Measurements from ENCODE around the gene FSTL4.

The FSTL4 gene

DNA sequence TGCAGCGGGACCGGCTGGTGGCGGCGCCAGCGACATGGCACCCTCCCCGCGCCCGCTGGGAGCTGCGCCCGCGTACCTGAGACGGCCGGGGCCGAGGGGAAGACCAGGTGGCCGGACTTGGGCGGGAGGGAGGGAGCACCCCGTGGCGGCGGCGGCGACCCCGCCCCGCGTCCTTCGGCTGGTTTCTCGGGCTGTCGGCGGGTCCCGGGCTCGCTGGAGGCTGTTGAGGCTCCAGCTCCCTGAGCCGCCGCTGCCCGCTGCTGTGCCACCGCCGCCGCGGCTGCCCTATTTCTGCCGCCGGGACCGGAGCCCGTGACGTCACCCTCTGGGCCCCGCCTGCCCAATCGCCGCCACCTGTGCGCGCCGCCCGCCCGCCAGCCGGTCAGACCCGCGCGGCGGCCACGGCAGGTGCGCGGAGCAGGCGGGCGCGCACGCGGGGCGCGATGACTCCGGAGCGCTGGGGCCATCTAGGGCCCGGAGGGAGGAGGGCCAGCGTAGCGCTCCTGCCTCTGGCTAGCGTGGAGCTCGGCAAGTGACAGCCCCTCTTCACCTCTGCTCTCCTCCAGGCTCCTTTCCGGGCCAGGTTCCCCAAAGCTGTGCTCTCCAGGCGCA, at the start of gene FSTL4:
FSTL4 (minus strand) TSS at position 293 of the 612 bp plus-strand sequence.
- peak; percentile 57 for DNase-seq

DNA sequence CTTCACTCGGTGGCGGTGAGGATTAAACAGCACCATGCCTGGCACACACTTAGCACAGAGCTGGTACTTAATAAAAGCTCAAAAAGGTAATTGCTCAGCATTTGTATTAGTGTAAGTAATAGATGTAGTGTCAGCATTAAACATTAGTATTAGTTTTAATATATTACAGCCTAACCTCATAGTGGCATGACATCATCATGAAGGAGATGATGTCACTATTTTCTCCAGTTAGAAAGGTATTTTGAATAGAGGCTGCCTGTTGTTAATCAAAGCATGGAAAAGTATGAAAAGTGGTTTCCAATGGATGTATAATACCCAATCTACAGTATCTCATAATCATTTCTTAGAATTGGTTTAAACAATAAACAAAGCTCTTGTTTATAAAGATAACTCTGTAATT, 49.0 kb upstream of the FSTL4 start:
- DNase-seq = no peak

DNA sequence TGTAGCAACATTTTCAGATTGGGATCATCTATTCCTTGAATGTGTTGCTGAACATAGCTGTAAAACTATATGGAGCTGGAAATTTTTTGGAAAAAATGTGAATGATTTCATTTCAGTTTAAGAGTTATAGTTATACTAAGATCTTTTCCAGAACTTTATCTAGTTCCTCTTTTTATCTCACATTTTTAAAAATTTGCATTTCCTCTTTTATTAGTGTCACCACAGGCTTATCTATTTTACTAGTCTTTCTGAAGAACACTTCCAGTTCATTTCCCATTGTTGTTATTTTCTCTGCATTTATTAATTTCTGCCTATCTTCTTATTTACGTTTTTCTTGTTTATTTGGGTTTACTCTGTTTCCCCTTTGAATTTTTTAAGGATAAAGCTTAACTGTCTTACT, 46.0 kb upstream of the FSTL4 start:
- no peak for DNase-seq

DNA sequence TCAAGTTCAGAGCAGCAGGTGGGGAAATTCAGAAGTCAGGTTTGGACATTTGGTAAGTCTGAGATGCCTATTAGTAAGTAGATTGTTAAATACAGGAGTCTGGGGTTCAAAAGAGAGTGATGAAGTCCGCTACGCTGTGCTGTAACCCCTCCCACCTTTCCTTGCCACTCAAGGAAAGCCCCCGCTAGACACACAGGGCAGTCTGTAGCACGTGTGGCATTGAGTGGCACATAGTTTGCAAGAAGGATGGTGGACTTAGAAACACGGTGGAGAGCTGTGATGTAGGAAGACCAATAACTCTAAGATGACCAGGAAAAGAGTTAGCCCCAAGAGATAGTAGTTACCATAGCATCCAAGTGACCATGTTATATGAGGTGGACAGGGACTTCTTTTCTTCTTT, 44.7 kb upstream of the FSTL4 start:
- no peak for DNase-seq

DNA sequence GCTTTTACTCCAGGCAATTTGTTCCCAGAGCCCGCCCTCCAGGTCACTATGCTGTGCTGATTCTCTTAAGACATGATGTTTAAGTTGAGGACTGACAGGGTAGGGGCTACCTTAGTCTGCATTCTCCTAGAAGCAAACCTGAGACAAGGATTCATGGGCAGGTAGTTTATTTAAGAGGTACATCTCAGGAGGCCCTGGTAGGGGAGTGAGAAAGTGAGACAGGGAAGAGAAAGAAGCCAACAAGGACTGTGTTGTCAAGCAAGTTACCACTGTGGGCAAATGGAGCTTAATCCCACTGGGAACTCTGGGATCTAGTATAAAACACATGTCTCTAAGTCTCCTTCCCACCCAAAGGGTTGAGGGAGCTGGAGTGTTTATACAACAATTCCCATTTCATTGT, 43.6 kb upstream of the FSTL4 start:
- DNase-seq = no peak

DNA sequence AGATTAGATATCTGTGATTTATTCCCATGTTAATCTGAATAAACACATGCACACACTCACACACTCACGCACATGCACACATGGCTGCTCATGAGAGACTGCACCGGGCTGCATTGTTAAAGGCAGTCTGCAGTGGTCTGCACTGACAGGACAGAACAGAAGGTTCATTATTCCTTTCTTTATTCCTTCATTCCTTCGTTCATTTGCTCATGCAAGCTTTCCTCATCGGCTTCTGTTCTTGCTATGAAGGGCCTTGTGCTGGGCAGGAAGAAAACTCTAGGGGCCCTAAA, 41.4 kb upstream of the FSTL4 start:
- DNase-seq = no peak

DNA sequence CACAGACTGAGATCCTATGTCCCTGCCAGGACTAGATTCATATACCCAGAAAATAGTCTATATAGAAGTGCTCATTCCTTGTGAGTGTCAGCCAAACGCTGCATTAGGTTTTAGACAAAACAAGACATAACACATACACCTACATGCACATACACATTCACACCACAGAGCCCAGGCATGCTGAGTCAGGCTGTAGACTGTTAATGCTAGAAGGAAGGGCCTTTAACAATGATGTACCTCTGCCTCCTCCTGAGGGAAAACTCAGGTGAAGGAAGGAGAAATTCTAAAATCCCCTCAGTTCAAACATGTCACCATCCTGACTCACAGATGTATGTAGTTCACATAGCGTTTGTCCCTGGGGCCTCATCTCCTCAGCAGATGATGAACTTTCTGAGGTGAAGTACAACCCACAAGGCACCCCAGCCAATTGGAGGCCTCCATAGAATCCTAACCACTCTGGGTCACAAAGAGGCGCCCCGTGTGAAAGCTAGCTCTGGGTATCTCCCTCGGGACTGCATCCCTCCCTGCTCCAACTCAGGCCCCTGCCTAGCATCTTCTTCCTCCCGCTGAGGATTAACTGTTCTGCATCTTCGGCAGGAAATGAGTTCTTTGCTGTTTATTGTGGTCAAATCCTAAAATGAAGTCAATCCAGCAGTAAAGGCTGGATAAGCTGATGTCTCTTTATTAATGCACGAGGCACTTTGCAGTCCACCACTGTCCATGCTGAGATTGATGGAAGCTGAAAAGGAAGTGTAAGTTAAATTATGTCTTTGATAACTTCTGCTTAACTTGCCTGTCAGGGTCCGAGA, 40.8 kb upstream of the FSTL4 start:
- no peak for DNase-seq

DNA sequence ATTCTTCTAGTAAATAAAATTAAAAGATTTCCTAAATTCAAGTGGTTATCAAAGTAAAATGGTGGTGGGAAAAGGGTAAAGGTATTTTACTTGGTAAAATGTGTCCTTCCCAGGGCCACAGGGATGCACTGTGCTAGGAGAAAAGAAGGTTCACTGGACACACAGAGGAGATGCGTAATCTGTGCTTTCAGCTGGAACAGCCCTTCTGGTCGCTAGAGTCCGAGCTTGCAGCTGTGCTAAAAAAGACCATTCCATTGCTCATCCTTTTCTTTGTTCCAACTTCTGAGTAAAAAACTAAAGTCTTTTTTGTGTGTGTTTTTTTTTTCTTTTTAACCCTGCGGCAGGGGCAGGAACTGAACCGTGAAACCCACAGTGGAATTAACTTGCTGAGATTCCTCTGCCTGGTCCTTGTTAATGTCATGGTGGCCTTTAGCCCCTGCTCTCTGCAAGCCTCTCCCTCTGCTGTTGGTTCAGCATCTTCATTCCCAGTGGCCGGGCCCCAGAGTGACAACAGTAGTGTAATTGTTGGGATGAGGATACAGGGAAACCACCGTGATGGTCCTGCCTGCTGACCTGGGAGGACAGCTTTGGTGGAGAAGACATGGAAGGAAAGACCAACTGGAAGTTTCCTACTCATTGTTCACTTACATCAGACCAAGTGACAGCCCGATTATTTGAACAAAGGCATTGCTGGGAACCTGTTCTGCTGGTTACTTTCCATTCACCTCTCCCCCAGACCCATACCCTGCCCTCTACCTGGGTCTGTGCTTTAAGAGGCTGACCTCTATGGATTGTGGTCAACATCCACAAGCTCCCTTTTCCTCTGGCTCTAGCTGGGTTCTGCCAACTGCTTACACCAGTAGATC, 31.9 kb upstream of the FSTL4 start:
- DNase-seq = no peak

DNA sequence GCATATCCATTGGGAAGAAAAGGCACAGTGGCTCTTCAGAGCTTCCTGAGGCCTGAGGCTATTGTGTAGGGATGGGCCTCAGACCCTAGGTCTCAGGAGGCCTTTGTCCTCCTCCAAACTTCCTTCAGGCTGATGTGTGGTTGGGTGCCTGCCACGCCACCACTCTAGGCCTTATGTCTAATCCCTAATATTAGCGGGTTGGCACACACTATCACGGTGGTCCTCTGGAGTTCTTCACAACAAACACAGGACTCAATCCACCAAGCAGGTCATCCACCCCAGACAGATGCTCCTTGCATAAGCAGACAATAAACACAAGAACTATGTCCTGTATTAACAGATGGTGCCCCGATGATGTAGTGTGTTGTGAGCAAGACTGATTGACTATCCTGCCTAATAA, 31.0 kb upstream of the FSTL4 start:
- no peak for DNase-seq

DNA sequence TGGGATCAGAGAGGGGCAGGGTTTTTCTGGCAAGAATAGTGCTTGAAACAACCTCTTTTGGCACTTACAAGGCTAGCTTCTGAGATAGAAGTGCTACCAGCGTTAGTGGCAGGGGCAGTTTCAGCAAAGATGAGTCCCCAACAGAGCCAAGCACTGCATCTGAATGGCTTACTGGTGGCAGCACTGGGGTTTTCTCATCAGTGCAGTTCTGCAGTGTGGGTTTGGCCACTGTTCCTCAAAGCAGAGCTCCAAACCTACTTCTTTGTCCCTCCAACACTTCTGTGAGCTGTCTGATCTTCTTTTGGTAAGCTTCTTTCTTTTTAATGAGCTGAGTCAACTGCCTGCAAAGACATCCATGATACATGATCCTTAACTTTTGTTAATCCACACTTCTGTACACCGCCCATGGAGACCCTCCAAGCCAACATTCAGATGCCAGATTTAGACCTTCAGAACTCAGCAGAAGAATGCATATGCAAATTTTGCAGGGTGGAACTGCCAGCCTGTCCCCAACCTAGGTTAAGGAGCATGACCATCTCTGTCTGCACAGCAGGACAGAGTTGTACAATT, 29.9 kb upstream of the FSTL4 start:
- DNase-seq = no peak

DNA sequence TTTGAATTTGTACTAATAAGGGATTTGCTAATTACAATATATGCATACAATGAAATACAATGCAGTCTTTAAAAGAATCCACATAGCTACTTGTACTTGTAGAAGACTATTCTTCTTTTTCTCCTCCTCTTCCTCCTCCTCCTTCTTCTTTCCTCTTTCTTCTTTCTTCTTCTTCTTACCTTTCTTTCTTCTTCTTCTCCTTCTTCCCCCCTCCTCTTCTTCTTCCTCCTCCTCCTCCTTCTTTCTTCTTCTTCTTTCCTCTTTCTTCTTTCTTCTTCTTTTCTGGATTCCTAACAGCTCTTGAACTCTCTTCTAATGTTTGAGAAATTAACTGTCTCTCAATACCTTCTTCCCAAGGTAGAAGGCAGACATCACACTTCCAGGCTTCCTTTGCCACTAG, 29.3 kb upstream of the FSTL4 start:
- DNase-seq = no peak

DNA sequence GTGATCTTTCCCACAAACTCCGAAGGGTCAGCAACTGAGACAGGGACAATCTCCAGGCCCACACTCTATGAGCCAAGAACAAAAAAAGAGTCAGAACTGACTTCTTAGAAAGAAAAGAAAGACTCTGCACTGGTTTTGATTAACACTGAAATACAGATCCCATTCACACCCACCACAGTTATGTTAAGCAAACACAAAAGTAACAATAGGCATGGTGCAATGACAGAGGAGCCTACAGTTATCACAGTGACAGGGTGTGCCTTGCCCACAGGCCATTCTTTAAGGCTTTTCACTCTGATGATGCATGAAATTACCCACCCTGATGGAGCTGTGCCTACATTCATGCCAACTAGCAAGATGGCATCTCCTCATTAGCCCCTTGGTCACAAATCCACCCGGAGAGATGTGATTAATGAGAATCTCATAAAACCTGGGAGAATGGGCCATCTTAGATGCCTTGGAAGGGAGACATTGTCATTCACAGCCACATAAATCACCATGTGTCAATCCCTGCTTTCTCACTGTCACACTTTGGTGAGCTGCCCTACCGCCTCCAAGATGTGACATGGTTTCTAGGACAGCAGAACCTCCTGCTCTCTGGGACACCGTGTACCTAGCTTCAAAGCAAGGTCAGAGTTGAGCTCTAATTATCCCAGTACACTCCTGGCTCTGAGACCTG, 27.6 kb upstream of the FSTL4 start:
- DNase-seq = no peak

DNA sequence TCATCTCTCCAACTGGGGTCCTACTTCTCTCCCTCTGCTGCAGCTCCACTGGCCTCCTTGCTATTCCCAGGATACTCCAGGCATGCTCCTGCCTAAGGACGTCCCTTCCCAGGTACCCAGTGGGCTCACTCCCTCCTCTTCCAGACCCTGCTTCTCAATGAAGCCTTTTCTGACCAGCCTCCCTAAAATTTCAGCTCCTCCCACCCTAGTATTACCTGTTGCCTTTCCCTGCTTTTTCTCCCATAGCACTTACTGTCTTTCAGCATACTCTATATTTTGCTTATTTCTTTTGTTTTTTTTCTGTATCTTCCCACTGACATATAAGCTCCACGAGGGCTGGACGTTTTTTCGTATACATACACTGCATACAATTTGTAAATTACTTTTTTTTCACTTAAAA, 26.1 kb upstream of the FSTL4 start:
- no peak for DNase-seq

DNA sequence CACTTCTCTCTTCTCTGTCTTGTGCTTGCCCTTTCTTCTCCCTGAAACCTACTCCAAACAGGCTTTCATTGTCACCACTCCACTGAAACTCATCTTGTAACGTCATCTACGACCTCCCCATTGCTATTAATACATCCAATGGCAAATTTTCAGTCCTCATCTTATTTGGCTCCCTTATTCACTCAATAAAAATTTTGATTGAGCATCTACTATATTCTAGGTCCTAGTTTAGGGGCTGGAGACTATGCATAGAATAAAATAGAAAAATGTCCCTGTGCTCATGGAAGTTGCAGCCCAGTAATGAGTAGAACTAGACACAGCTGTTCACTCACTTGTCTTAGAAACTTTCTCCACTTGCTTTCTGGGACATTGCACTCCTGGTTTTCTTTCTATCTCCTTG, 24.9 kb upstream of the FSTL4 start:
- DNase-seq = no peak

DNA sequence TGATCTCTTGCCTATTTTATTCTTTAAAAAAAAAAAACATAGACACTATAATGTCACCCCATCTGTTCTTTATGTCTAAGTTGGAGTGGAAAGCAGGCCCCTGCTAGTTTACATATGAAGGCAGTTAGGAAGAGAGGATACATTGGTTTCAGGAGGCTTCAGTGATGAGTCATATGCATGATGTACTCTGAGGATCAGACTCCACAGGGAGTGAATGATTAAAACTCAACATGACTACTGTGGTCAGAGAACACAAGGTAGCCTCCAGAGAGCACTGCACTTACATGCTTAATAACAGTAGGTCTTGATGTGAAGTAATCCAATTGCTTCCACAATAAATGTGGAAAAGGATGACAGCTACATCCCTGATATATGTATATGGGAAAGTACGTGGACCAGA, 22.7 kb upstream of the FSTL4 start:
- DNase-seq = no peak

DNA sequence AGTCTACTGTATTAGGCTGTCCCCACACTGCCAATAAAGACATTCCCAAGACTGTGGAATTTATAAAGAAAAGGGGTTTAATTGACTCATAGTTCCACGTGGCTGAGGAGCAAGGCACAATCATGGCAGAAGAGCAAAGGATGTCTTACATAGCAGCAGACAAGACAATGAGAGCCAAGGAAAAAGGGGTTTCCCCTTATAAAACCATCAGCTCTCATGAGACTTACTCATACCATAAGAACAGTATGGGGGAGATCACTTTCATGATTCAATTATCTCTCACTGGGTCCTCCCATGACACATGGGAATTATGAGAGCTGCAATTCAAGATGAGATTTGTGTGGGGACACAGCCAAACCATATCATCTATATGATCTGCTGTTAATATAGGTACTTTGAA, 14.8 kb upstream of the FSTL4 start:
- DNase-seq = no peak

DNA sequence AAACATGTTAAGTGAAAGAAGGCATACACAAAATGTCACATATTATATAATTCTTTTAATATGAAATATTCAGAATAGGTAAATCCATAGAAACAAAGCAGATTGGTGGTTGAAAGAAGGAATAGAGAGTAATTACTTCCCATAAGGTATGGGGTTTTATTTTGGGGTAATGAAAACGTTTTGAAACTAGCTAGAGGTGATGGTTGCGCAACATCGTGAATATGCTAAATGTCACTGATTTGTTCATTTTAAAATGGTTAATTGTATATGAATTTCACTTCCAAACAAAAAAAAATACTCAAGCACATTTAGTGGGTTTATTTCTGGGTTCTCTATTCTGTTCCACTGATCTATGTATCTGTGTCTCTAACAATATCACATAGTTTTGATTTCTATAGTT, 12.0 kb upstream of the FSTL4 start:
- DNase-seq = no peak

DNA sequence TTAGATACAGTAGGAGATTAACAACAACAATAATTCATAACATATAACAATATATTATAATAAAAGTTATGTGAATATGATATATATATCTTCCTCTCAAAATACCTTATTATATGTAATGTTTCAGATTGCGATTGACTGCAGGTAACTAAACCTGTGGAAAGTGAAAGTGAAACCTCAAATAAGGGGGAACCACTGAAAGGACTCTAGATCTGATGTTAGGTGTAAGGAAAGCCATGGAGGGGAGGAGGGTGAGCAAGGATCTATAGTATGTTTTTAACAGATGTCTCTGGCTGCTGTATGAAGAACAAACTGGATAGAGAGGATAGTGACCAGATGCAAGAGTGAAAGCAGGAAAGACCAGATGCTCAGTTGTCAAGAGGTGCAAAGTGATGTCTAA, 5.8 kb upstream of the FSTL4 start:
- no peak for DNase-seq

DNA sequence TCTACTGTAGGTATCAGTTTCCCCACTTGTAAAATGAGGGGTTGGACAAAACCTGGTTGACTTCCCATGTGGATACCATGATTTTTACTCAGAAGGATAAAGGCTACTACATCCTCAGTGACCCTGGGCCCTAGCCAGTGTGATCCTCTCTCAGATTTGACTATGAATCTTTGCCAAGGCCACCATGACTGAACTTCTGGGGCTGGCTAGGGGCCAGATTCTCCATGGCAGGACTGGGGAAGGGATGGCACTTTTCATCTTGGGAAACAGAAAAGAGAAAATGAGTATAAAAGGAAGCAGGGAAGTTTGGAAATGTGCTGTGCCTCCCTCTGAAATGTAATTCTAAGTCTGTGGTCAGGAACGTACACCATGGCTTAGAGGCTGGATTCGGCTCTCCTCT, 1.4 kb upstream of the FSTL4 start:
- DNase-seq = no peak

DNA sequence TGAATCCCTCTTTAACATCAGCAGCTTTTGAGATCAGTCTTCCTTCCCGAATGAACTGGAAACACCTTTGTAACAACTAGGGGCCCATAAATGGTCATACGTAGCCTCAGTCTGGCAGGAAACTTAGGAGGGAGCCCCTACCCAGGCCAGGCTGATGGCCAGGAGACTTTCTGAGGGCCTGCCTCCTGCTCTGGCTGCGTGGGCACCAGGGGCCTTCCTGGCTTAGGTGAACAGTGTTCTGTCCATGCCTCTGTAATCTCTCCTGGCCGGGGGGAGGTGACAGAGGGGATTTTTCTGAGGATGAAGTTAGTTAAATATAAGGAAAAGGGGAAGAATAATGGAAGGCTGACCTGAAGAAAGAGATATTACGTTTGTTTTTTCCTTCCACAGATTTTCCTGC, 843 bp upstream of the FSTL4 start:
- DNase-seq = no peak

DNA sequence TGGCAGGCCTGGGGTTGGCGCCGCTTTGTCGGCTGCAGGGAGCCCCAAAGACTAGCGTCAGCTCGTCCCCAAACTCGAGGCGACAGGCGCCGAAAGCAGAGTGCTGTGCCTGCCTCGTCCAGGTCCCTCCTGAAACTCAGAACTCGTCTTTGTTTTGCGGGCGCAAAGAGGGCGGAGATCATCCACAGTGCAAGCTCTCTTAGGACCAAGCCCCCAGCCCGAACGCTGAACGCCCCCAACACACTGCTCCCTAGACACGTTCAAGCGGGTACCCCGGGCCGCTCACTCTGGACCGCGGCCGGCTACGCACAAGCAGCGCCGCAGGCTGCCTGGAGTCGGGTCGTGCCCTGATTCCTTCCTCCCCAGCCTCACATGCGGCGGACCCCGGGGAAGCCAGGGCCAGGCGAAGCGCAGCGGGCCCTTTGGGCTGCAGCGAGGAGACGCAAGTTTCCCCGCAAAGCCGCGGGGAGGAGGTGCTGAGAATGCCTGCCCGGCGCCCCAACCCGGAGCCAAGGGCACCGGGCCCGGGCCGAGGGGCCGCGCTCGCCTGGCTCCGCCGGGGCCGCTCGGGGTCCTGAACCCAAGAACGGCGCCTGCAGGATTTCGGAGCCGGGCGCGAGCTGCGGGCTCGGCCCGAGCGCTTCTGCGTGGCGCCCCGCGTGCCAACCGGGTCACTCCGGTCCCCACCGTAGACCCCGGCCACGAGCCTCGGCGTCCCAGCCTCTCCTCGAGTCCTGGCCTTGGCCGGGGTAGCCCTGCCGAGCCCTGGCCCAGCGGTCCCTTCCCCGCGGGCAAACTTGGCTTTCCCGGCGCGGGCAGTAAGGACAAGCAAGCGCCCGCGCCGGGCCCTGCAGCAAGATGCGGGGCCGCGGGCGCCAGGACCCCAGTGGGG, 738 bp downstream of the FSTL4 start:
- no peak for DNase-seq

Data from NCI-H2171 (cell line).